A673 (cell line): Measurements from ENCODE around the gene GRIN2C. TPM values are rescaled to one million over a fixed set of nuclear protein-coding genes. Genes with fewer than 3 reads are reported as not detected.

ENCODE experiments used
- BruUV-seq: library from RNA; stranded (reverse); fragments of 400-500 nt; replicated peaks from 2 replicates; lab custom pipeline; 2021; lab: Mats Ljungman, UMichigan
- CTCF ChIA-PET: fragments of 300-600 bp; sonication (Branson Sonifier 250); formaldehyde crosslinking; loops from one replicate; lab custom pipeline; 2022; ENCODE audit warnings: antibody characterized with exemption; lab: Charles Lee
- POLR2A ChIA-PET: fragments of 300-600 bp; sonication (Branson Sonifier 250); formaldehyde crosslinking; loops from one replicate; lab custom pipeline; 2022; ENCODE audit warnings: antibody characterized with exemption; ENCODE audit not compliant: low non-redundant PET; lab: Charles Lee
- DNase-seq: peaks from one replicate; pipeline ENCODE4 v3.0.0-alpha.2; 2015; ENCODE audit warnings: low spot score
- H3K27ac ChIP-seq: fragments of 200-600 bp; sonication (generic); 2 replicates; pipeline ENCODE4 v1.5.1; 2016; ENCODE audit warnings: mixed run types, low read depth, mild to moderate bottlenecking, mixed read lengths, antibody characterized with exemption, low read length; ENCODE audit not compliant: poor library complexity, severe bottlenecking
- H3K27me3 ChIP-seq: fragments of 200-600 bp; sonication (generic); replicated peaks from 2 replicates; pipeline ENCODE4 v1.6.1; 2017; ENCODE audit warnings: mixed run types, low read depth, mild to moderate bottlenecking, mixed read lengths, antibody characterized with exemption, low read length; ENCODE audit not compliant: insufficient read depth, poor library complexity
- H3K36me3 ChIP-seq: fragments of 200-600 bp; sonication (generic); 2 replicates; pipeline ENCODE4 v1.6.1; 2016; ENCODE audit warnings: mixed run types, mild to moderate bottlenecking, mixed read lengths, antibody characterized with exemption, low read length; ENCODE audit not compliant: insufficient read depth, poor library complexity, severe bottlenecking
- H3K4me1 ChIP-seq: fragments of 200-600 bp; sonication (generic); 2 replicates; pipeline ENCODE4 v1.6.1; 2017; ENCODE audit warnings: mixed run types, mild to moderate bottlenecking, mixed read lengths, antibody characterized with exemption, low read length; ENCODE audit not compliant: insufficient read depth, poor library complexity, severe bottlenecking
- H3K4me3 ChIP-seq: fragments of 200-600 bp; sonication (generic); 2 replicates; pipeline ENCODE4 v1.5.1; 2016; ENCODE audit warnings: low read depth, mixed run types, mild to moderate bottlenecking, mixed read lengths, low read length; ENCODE audit not compliant: poor library complexity, severe bottlenecking
- H3K9me3 ChIP-seq: fragments of 200-600 bp; sonication (generic); 2 replicates; pipeline ENCODE4 v1.6.1; 2016; ENCODE audit warnings: mixed run types, low read depth, mild to moderate bottlenecking, mixed read lengths, antibody characterized with exemption, low read length; ENCODE audit not compliant: poor library complexity, severe bottlenecking
- CTCF ChIP-seq: fragments of 300-800, 200-600 bp; sonication (generic); conservative IDR thresholded peaks from 2 replicates; pipeline ENCODE4 v1.5.1; 2017; ENCODE audit warnings: low read depth, mild to moderate bottlenecking, antibody characterized with exemption, low read length, moderate library complexity, mixed read lengths
- EZH2 ChIP-seq: fragments of 200-600 bp; sonication (generic); IDR thresholded peaks from 2 replicates; pipeline ENCODE4 v1.6.1; 2017; ENCODE audit warnings: borderline replicate concordance, low read depth, mild to moderate bottlenecking, mixed read lengths, antibody characterized with exemption, low read length; ENCODE audit not compliant: poor library complexity, severe bottlenecking
- intact Hi-C: fragments of 100-400 bp; cut with micrococcal nuclease; formaldehyde crosslinking; loops from one replicate; pipeline ENCODE4 v1.10.0; 2022; ENCODE audit not compliant: unreplicated experiment
- total RNA-seq: library from RNA; stranded (reverse); gene quantifications from 2 replicates; pipeline ENCODE4 v1.2.3, GENCODE V29; 2021

The GRIN2C gene
- total RNA-seq, 1 experiment from 2014 or later = 0.09 TPM

GRCh38 chr17:74873037-74873873 lies 13.6 kb upstream of the GRIN2C start:
- POLR2A ChIA-PET = interaction anchor here (0.5 to 1.2 kb wide), 5 partner anchors 80 to 583 kb away, joined by 3 to 12 read pairs (median 5); no protein-coding TSS in a partner anchor
- H3K27ac ChIP-seq = peak overlapping the region; percentile 90
- peak overlapping the region; percentile 77 for H3K4me3 ChIP-seq
- peak; percentile 100 for DNase-seq
- no peaks in the 10 kb centered on the region for H3K9me3 ChIP-seq
- TF ChIP-seq EZH2 (no peak), CTCF (no peak)
- peaks cover 23% of the 10 kb centered on the region for H3K4me1 ChIP-seq
- intact Hi-C loops = no loop called here
- TSS peak; percentile 98 for BruUV-seq
- no peaks in the 10 kb centered on the region for H3K27me3 ChIP-seq
- H3K36me3 ChIP-seq = no peaks in the 10 kb centered on the region
- CTCF ChIA-PET = interaction anchor here (0.5 to 1.5 kb wide), 6 partner anchors 50 to 137 kb away, joined by 3 to 12 read pairs (median 4); partner anchors contain the start of gene CDR2L

GRCh38 chr17:74872313-74873036 lies 12.8 kb upstream of the GRIN2C start, which contains the start of gene FDXR:
Gene FDXR, minus strand, starts transcription at chr17:74872994. Its CDS starts 50 bp downstream, at chr17:74872944.
- intact Hi-C loops = no loop called here
- H3K27ac ChIP-seq = peak within 1 kb of the TSS; percentile 90
- H3K4me1 ChIP-seq = peaks cover 23% of the 10 kb centered on the region
- ChIA-PET POLR2A (interaction anchor here (0.5 to 1.2 kb wide), 3 partner anchors 127 to 584 kb away, joined by 4 to 5 read pairs (median 5); no protein-coding TSS in a partner anchor), CTCF (interaction anchor here (0.5 to 1.5 kb wide), 5 partner anchors 49 to 136 kb away, joined by 3 to 12 read pairs (median 4); no protein-coding TSS in a partner anchor)
- H3K36me3 ChIP-seq = no peaks in the 10 kb centered on the region
- peak within 1 kb of the TSS; percentile 77 for H3K4me3 ChIP-seq
- H3K27me3 ChIP-seq = no peaks in the 10 kb centered on the region
- no peaks in the 10 kb centered on the region for H3K9me3 ChIP-seq
- no TSS peak for BruUV-seq
- DNase-seq = peak; percentile 25
- no peak for TF ChIP-seq EZH2
- no peak for TF ChIP-seq CTCF

- Histone ChIP-seq H3K36me3 (no peaks in the 10 kb centered on the region), H3K27ac (peak overlapping the region; percentile 90), H3K4me3 (peak overlapping the region; percentile 77), H3K27me3 (no peaks in the 10 kb centered on the region), H3K9me3 (no peaks in the 10 kb centered on the region), H3K4me1 (peaks cover 23% of the 10 kb centered on the region)
- intact Hi-C loops = no loop called here
- BruUV-seq = no TSS peak
- CTCF ChIA-PET = no interaction called here
- no peak for DNase-seq
- POLR2A ChIA-PET = no interaction called here
- TF ChIP-seq EZH2 (no peak), CTCF (no peak)
These were observed 11.8 kb upstream of the GRIN2C start for GRCh38 chr17:74871356-74872076.
